NCI-H2227 treated with DMSO at 0.1 percent for 48 hours (cell line): ENCODE measurements around the gene BAIAP2L1.

Source experiments
- DNase-seq: peaks from one replicate; lab custom pipeline; 2025; lab: John Stamatoyannopoulos, UW

The BAIAP2L1 gene

GRCh38 chr7:98294798-98295382, 106.0 kb downstream of the BAIAP2L1 start:
- DNase-seq = peak; percentile 17

DNA sequence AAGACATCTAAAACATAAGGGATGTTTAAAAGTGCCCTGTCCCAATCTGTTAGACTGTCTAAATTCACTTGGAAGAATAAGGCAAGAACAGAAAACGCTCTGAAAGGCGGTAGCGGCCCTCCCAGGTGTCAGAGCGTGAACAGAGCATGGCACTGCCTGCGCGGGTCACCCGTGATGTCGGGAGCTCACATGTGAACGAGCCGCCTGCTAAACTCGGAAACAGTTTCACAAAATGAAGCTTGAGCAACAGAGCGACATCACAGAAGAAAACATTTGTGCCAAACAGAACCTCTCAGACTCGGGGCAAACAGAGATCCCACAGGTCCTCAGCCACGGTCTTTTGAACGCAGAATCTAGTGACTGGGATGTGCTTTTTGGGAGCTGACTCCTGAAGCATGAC, 106.6 kb downstream of the BAIAP2L1 start:
- DNase-seq = no peak

GRCh38 chr7:98293746-98294145, 107.1 kb downstream of the BAIAP2L1 start:
- no peak for DNase-seq

DNA sequence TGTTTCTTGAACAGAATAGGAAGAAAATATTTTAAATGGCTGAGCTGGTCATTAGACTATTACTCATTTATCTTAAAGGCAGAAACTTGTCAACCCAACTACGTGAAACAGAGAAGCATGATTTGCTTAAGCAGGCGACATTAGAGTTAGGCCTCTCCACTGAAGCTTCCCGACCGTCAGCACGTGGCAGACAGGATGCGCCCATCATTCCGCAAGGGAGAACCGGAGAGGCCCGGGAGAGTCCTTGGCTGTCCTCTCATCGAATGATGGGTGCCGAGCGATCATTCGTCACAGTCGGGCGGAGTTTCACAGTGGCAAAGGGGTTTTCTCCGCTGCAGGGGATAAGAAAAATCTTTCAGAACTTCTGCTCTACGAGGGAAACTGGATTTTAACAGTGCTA, 107.6 kb downstream of the BAIAP2L1 start:
- DNase-seq = no peak

DNA sequence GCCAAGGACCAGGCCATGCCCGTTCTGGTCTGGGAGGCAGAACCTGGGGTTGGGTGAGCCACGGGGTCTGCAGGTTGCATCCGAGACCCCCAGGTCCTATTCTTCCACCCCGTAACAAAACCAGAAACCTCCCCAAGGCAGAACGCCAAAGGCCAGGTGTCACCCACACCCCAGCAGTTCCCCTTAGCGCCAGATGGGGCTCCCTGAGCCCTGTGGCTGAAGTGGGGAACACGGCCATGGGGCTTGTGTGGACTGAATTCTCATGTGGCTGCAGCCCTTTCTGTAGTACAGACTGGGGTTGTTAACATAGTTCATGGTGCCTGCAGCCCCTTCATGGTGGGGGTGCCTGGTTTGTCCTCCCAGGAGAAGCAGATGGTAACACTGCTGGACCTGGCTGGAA, 109.2 kb downstream of the BAIAP2L1 start:
- no peak for DNase-seq

- DNase-seq = no peak
Measured at GRCh38 chr7:98289333-98289875, 111.5 kb downstream of the BAIAP2L1 start.

DNA sequence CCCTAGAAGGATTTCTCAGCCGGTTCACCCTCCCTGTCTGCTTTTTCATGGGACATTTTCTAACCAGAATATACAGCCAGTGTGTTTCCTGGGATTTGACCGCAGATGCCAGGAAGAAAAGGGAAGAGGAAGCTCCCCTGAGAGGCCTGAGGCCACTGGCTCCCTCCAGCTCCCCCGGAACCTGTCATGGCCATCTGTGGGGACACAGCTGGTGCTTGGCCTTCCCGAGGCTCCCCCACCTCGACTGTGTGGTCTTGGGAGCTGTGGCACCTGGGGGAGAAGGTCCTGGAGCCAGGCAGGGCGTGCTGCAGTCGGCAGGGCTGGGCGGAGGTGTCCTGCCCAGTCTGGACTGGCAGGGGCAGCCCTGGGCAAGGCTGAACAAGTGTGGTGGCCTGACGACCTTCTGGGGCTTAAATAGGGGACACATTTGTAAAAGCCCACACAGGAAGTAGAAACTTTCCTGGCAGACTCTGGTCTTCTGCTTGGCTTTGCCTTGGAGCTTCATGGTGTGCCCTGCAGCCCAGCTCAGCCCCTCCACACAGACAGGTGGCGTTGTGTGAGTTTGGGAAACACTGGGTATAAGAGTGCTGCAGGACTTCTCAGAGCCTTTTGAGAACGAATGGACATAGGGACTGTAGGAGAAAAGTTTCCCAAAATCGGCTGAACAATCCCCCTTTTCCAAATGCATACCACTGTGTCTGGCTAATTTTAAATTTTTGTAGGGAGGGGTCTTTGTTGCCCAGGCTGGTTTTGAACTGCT, 112.6 kb downstream of the BAIAP2L1 start:
- no peak for DNase-seq

GRCh38 chr7:98287486-98287959, 113.4 kb downstream of the BAIAP2L1 start:
- DNase-seq = no peak

DNA sequence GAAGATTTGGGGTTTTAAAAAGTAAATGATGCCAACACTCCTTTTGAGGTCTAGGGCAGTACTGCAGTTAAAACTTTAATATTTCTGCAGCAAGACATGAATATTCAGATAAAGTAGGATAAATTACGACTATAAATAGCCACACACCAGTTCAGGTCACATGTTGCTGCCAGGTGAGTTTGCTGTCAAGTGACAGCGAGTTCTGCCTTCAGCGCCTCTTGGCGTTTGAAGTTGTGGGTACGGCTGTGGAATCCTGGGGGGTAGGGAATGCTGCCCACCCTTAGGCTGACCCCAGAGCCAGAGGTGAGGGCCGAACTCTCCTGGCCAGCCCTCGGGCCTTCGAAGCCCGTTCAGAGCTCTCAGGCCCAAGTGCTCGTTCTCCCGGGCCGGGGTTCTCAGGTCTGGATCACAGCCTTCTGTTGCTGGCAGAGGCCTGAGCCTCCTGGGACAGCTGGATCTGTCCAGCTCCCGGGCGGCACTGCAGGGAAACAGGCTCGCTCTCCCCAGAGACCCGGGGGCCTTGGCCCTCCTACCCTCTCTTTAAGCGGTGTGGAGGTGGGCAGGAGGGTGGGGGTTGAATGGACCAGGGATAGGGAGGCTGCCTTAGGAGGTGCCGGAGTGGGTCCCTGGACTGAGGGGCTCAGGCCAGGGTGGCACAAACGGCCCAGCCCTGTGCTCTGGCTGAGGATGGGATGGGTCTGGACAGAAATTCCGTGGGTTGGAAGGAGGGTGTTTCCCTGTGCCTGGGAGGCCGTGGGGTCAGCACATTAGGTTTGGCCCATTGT, 114.0 kb downstream of the BAIAP2L1 start:
- no peak for DNase-seq

DNA sequence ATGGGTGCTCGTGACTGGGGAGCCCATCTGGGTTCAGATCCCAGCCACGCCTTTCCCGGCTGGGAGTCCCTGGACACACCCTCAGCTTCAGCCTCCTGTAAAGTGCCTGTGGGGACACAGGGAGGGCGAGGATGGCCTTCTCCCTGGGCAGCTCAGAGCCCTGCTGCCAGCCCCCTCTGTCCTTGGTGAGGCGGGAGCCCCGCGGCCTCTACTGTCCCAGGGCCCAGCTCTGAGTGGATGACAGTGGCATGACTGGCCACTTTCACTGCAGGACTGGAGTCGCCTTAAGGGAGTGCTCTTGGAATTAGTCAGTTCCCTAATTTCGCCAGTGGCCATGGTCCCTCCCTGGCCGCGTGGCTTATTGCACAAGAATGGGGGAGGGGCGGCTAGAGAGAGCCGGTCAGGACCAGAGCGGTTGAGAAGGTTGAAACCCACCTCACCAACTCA, 114.8 kb downstream of the BAIAP2L1 start:
- no peak for DNase-seq

DNA sequence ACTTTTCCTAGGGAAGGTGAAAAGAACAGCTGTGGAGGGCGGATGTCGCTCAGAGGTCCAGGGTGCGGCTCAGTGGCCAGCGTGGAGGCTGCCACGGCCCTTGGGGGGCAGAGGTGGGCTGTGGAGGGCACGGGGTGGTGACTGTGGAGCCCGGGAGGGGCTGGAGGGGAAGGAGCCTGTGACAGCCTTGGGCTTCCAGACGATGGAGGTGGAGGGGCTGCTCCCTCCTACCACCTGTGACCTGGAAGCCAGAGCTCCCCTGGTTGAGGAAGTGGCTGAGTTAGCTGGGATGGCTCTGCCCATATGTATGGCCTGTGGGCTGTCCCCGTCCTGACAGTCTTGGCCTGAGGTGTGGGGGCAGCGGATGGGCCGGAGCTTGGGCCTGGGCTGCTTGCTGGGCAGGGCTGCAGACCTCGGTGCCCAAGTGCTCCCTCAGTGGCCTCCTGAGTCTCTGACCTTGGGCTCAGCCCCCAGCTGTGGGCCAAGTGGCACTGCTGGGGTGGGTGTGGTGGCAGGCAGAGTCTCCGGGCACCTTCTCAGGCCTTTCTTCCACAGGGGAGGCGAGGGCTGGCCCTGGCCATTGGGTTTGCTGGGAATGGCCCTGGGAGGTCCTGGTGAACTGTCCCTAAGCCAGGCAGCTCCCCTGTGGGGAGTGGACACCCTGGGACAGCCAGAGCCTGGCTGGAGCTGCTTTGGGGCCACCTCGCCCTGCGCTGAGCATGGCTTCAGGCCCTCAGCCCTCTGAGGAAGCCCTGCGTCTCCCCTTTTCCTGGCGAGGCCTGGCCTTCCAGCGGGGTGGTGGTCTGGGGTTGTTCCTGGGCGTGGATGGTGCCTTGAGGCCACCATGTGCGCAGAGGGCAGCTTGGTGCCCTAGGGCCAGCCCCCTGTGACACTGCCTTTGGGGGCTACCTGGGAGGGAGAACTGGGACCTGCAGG, 115.5 kb downstream of the BAIAP2L1 start:
- no peak for DNase-seq

DNA sequence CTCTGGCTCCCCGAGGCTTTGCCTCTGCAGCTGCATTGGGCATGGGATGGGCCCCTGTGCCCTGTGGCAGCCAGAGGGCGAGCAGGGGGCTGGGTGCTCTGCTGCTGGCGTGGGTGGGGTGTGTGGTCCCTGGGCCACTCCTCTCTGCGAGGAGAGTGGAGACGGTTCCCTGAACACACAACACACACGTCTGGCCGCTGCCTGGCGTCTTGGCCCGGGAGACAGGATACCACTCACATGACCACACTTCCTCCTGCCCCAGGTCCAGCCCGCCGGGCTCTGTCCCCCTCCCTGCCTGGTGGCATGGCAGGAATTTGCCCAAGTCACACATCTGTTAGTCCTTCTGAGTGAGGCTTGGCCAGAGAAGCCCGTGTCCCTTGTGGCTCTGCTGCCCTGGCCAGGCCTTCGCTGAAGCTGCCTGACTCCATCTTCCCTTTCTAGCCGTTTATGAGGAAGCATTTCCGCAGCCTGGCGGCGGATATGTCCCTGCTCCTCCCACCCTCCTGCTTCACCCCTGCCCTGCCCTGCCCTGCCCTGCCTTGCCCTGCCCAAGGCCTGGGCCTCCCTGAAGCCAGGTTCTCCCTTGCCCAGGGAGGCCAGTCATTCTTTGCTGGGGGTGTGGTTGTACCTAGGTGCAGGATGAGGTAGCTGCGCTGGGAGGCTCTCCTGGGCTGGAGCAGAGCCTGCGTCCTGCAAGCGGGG, 116.4 kb downstream of the BAIAP2L1 start:
- DNase-seq = no peak

GRCh38 chr7:98283887-98284222, 117.0 kb downstream of the BAIAP2L1 start:
- no peak for DNase-seq

DNA sequence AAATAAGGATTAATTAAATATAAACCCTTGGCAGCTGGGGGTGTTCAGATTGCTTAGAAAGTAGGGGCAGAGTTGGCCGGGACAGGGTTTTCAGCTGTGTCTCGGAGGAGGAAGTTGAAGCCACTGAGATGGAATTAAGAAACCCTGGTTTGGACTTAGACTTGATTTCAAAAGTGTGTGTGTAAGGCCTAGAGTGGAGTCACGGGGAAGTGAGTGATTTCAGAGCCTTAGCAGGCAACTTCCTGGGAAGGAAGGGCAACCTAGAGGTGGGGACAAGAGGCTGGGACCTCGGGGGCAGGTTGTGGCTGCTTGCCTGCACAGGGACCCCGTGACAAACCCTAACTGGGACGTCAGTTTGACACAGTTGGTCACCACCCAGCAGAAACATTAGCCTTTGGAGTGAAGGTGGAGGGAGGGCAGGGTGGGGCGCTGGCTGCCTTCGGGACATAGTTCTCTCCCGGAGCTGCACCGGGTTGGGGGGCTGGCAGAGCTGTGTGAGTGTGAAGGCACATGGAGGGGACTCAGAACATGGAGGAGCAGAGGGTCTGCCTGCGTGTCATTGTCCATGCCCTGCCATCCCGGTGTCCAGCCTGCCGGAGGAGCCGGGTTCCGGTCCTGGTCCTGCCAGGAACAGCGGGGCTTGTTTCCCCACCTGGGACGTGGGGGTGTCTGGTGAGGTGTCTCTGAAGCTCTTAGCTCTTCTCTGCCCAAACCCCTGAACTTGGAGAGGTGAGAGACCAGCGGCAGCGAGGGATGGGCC, 117.6 kb downstream of the BAIAP2L1 start:
- DNase-seq = no peak

GRCh38 chr7:98282703-98283102, 118.2 kb downstream of the BAIAP2L1 start:
- no peak for DNase-seq

DNA sequence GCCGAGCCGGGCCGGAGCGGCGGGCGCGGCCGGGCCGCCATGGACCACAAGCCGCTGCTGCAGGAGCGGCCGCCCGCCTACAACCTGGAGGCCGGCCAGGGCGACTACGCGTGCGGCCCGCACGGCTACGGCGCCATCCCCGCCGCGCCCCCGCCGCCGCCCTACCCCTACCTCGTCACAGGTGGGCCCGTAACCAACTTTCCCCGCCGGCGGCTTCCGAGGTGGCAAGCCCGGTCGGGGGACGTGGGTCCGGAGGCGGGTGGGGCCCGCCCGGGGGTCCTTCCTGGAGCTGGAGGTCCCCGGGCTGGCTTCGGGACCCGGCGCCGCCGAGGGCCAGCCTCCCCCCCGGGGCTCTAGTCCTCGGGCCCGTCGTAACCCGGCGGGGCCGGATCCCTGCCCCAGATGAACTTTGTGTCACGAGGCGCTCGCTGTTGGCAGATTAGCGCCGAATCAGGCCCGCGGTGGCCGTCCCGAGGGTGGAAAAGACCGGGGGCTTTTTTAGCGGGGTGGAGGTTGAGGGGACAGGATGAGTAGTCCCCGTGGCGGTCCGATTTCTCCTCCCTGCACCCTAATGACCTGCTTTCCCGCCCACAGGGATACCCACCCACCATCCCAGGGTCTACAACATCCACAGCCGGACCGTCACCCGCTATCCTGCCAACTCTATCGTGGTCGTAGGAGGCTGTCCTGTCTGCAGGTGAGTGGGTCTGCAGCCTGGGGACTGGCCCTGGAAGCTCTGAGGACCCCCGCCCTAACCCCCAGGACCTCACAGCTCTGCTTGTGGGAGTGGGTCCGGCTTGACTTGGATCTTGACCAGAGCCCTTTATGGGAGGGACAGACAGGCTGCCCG, 118.9 kb downstream of the BAIAP2L1 start:
- no peak for DNase-seq

DNA sequence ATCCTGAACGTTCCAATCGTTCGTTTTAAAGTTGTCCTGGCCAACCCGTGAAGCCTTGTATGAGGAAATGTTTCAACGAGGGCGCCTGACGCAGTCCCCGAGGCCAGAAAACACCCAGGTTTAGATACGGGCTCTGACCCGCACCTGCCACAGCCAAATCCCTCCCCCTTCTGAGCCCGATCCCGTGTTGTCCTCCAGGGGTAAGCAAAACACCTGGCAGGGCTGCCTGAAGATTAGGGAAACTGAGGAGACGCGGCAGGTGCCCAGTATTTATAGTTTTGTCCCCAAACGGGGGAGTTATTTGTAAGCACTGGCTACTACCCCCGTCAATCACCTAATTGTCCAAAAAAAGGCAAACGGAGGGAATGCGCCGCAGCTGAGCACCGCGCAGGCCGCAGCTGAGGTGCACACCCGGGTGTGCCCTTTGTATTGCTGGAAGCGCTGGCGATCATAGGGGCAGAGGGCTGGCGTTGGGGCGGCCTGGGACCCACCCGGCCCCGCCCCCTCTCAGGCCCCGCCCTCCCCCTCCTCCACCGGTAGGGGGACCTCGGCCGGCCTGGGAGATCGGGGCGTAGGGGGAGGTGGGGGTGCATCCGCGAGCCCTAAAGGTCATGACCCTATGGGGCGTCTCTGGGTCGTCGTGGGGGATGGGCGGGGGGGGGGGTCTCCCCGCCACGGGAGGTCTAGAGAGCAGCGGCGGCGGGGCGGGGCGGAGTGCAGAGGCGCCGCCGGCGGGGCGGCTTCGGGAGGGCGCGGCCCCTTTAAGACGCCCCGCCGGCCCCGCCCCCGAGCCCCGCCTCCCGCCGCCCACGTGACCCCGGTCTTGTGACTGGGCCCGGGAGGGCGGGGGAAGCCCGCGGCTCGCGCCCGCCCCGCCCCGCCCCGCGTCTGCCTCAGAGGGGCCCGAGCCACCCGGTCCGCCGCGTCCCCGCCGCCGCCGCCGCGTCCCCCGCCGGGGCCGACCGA, 119.8 kb downstream of the BAIAP2L1 start, which contains the start of gene BRI3:
Gene BRI3, plus strand, starts transcription at position 896 of the 966 bp plus-strand sequence. CDS start 110 bp downstream, outside the sequence.
- DNase-seq = peak; percentile 81

DNA sequence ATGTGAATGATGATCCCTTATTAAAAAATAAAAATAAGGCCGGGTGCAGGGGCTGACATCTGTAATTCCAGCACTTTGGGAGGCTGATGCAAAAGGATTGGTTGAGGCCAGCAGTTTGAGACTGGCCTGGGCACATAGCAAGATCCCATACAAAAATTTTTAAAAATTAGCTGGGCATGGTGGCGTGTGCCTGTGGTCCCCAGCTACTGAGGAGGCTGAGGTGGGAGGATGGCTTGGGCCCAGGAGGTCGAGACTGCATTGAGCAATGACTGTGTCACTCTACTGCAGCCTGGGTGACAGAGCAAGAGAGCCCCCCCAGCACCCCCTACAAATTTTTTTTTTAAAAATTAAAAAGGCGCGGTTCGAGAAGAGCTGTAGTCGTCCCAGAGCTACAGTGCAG, 120.6 kb downstream of the BAIAP2L1 start:
- no peak for DNase-seq
